ENCODE measurements around the gene TBCA. TPM values are rescaled to one million over a fixed set of nuclear protein-coding genes. Genes with fewer than 3 reads are reported as not detected.

Gene TBCA
- 100 to 1,000 TPM; 252 to 291 (median 271) TPM for polyA plus RNA-seq (ENCODE audit: insufficient read length in 3 of 3)
- long read RNA-seq, donor 1, transcript TBCA-201 (3 exons, 2,301 nt): minor isoform, 14 of 217 reads
- long read RNA-seq, donor 1, transcript TBCA-205 (3 exons, 717 nt): minor isoform, 10 of 217 reads
- long read RNA-seq, donor 1, transcript TBCA-202 (4 exons, 683 nt): major isoform, 183 of 217 reads
- long read RNA-seq, donor 1, partial matches to known transcripts: 9 of 217 reads
- long read RNA-seq, donor 1, other reads (novel, unspliced or antisense): 0 of 217 reads
- long read RNA-seq, donor 2, transcript TBCA-202 (4 exons, 683 nt): major isoform, 257 of 283 reads
- long read RNA-seq, donor 2, transcript TBCA-201 (3 exons, 2,301 nt): minor isoform, 13 of 283 reads
- long read RNA-seq, donor 2, transcript TBCA-205 (3 exons, 717 nt): minor isoform, 8 of 283 reads
- long read RNA-seq, donor 2, partial matches to known transcripts: 0 of 283 reads
- long read RNA-seq, donor 2, other reads (novel, unspliced or antisense): 5 of 283 reads
- long read RNA-seq, donor 3, transcript TBCA-205 (3 exons, 717 nt): minor isoform, 15 of 234 reads
- long read RNA-seq, donor 3, transcript TBCA-202 (4 exons, 683 nt): major isoform, 184 of 234 reads
- long read RNA-seq, donor 3, transcript TBCA-201 (3 exons, 2,301 nt): minor isoform, 10 of 234 reads
- long read RNA-seq, donor 3, partial matches to known transcripts: 19 of 234 reads
- long read RNA-seq, donor 3, other reads (novel, unspliced or antisense): 5 of 234 reads
- long read RNA-seq, donor 4, transcript TBCA-202 (4 exons, 683 nt): major isoform, 256 of 303 reads
- long read RNA-seq, donor 4, transcript TBCA-205 (3 exons, 717 nt): minor isoform, 20 of 303 reads
- long read RNA-seq, donor 4, transcript TBCA-201 (3 exons, 2,301 nt): minor isoform, 13 of 303 reads
- long read RNA-seq, donor 4, partial matches to known transcripts: 8 of 303 reads
- long read RNA-seq, donor 4, other reads (novel, unspliced or antisense): 5 of 303 reads
- long read RNA-seq, donor 5, transcript TBCA-202 (4 exons, 683 nt): major isoform, 105 of 117 reads
- long read RNA-seq, donor 5, transcript TBCA-201 (3 exons, 2,301 nt): minor isoform, 6 of 117 reads
- long read RNA-seq, donor 5, transcript TBCA-205 (3 exons, 717 nt): minor isoform, 6 of 117 reads
- long read RNA-seq, donor 5, partial matches to known transcripts: 0 of 117 reads
- long read RNA-seq, donor 5, other reads (novel, unspliced or antisense): 0 of 117 reads
- long read RNA-seq, donor 6, transcript TBCA-202 (4 exons, 683 nt): major isoform, 141 of 202 reads
- long read RNA-seq, donor 6, transcript TBCA-205 (3 exons, 717 nt): minor isoform, 23 of 202 reads
- long read RNA-seq, donor 6, transcript TBCA-201 (3 exons, 2,301 nt): minor isoform, 16 of 202 reads
- long read RNA-seq, donor 6, partial matches to known transcripts: 20 of 202 reads
- long read RNA-seq, donor 6, other reads (novel, unspliced or antisense): 0 of 202 reads
- long read RNA-seq, donor 7, transcript TBCA-205 (3 exons, 717 nt): minor isoform, 13 of 263 reads
- long read RNA-seq, donor 7, transcript TBCA-202 (4 exons, 683 nt): major isoform, 225 of 263 reads
- long read RNA-seq, donor 7, transcript TBCA-201 (3 exons, 2,301 nt): minor isoform, 14 of 263 reads
- long read RNA-seq, donor 7, partial matches to known transcripts: 0 of 263 reads
- long read RNA-seq, donor 7, other reads (novel, unspliced or antisense): 8 of 263 reads
- long read RNA-seq, donor 8, transcript TBCA-202 (4 exons, 683 nt): major isoform, 65 of 71 reads
- long read RNA-seq, donor 8, transcript TBCA-205 (3 exons, 717 nt): minor isoform, 5 of 71 reads
- long read RNA-seq, donor 8, partial matches to known transcripts: 0 of 71 reads
- long read RNA-seq, donor 8, other reads (novel, unspliced or antisense): 0 of 71 reads
- long read RNA-seq, donor 9, transcript TBCA-202 (4 exons, 683 nt): major isoform, 216 of 274 reads
- long read RNA-seq, donor 9, transcript TBCA-201 (3 exons, 2,301 nt): minor isoform, 14 of 274 reads
- long read RNA-seq, donor 9, transcript TBCA-205 (3 exons, 717 nt): minor isoform, 21 of 274 reads
- long read RNA-seq, donor 9, partial matches to known transcripts: 14 of 274 reads
- long read RNA-seq, donor 9, other reads (novel, unspliced or antisense): 5 of 274 reads
- long read RNA-seq, donor 10, transcript TBCA-202 (4 exons, 683 nt): major isoform, 153 of 181 reads
- long read RNA-seq, donor 10, transcript TBCA-201 (3 exons, 2,301 nt): minor isoform, 12 of 181 reads
- long read RNA-seq, donor 10, partial matches to known transcripts: 10 of 181 reads
- long read RNA-seq, donor 10, other reads (novel, unspliced or antisense): 0 of 181 reads
- long read RNA-seq, donor 11, transcript TBCA-201 (3 exons, 2,301 nt): minor isoform, 12 of 187 reads
- long read RNA-seq, donor 11, transcript TBCA-205 (3 exons, 717 nt): minor isoform, 7 of 187 reads
- long read RNA-seq, donor 11, transcript TBCA-202 (4 exons, 683 nt): major isoform, 154 of 187 reads
- long read RNA-seq, donor 11, partial matches to known transcripts: 8 of 187 reads
- long read RNA-seq, donor 11, other reads (novel, unspliced or antisense): 5 of 187 reads
- long read RNA-seq, donor 12, transcript TBCA-202 (4 exons, 683 nt): major isoform, 264 of 302 reads
- long read RNA-seq, donor 12, transcript TBCA-201 (3 exons, 2,301 nt): minor isoform, 13 of 302 reads
- long read RNA-seq, donor 12, transcript TBCA-205 (3 exons, 717 nt): minor isoform, 17 of 302 reads
- long read RNA-seq, donor 12, partial matches to known transcripts: 8 of 302 reads
- long read RNA-seq, donor 12, other reads (novel, unspliced or antisense): 0 of 302 reads
- long read RNA-seq, donor 13, transcript TBCA-205 (3 exons, 717 nt): minor isoform, 8 of 177 reads
- long read RNA-seq, donor 13, transcript TBCA-201 (3 exons, 2,301 nt): minor isoform, 24 of 177 reads
- long read RNA-seq, donor 13, transcript TBCA-202 (4 exons, 683 nt): major isoform, 135 of 177 reads
- long read RNA-seq, donor 13, partial matches to known transcripts: 9 of 177 reads
- long read RNA-seq, donor 13, other reads (novel, unspliced or antisense): 0 of 177 reads
- long read RNA-seq, donor 14, transcript TBCA-202 (4 exons, 683 nt): major isoform, 296 of 391 reads
- long read RNA-seq, donor 14, transcript TBCA-205 (3 exons, 717 nt): minor isoform, 24 of 391 reads
- long read RNA-seq, donor 14, transcript TBCA-201 (3 exons, 2,301 nt): minor isoform, 24 of 391 reads
- long read RNA-seq, donor 14, partial matches to known transcripts: 29 of 391 reads
- long read RNA-seq, donor 14, other reads (novel, unspliced or antisense): 14 of 391 reads
- long read RNA-seq, donor 15, transcript TBCA-201 (3 exons, 2,301 nt): minor isoform, 11 of 230 reads
- long read RNA-seq, donor 15, transcript TBCA-202 (4 exons, 683 nt): major isoform, 196 of 230 reads
- long read RNA-seq, donor 15, transcript TBCA-205 (3 exons, 717 nt): minor isoform, 9 of 230 reads
- long read RNA-seq, donor 15, partial matches to known transcripts: 5 of 230 reads
- long read RNA-seq, donor 15, other reads (novel, unspliced or antisense): 6 of 230 reads
- long read RNA-seq, donor 16, transcript TBCA-205 (3 exons, 717 nt): minor isoform, 22 of 246 reads
- long read RNA-seq, donor 16, transcript TBCA-202 (4 exons, 683 nt): major isoform, 207 of 246 reads
- long read RNA-seq, donor 16, transcript TBCA-201 (3 exons, 2,301 nt): minor isoform, 9 of 246 reads
- long read RNA-seq, donor 16, partial matches to known transcripts: 5 of 246 reads
- long read RNA-seq, donor 16, other reads (novel, unspliced or antisense): 0 of 246 reads

DNA sequence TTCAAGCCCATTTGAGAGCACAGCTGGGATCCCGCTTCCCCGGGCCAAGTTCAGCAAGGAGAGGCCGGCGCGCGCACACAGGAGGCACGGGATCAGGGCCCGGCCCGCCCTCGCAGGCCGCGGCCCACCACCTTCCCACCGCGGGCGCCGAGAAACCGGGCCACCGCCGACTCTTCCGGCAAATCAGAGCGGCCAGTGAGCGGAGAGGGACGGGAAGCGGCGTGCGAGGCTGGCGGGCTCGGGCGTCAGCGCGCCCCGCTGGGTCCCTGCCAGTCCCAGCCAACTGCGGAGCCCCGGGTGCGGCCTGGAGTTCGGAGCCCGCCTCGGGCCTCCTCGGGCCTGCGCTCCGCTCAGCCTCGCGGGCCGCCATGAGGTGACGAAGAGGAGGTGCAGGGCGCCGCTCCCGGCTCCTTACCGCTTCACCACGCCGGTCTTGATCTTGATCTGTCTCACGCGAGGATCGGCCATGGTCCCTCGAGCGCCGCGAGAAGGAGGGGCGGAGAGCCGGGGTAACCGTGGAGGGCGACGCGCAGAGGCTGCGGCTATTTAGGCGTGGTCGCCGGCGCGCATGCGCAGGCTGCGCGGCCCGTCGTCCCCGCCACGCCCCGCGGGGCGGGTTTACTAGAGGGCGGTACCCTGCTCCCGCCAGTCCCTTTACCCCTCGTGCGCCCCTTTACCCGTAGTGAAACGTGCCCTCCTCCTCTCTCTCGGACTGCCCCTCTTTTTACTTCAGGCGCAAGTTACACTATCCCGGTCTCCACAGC lies at the start of gene TBCA:
Gene TBCA, minus strand, starts transcription at position 550 of the 764 bp plus-strand sequence. Its CDS starts 82 bp downstream, at position 468.
- DNase-seq: peak; percentile 91

GRCh38 chr5:77824981-77825380 lies 48.8 kb upstream of the TBCA start:
- DNase-seq: no peak

DNA sequence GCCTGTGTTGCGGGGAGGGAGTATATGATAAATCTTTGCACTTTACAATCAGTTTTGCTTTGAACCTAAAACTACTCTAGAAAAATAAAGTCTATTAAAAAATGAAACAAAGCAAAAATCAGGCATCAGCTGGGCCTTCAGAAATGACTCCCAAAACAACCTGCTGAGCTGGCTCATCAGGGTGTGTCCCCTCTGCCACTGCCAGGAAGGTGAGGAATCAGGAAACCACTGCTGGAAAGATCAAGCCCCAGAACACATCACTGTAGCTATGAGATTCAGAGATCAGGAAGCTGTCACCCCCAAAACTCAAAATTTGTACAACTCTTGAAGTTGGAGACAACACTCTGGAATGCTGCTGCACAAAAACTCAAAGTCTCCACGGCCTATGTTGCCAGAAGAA lies 40.5 kb upstream of the TBCA start:
- no peak for DNase-seq

DNA sequence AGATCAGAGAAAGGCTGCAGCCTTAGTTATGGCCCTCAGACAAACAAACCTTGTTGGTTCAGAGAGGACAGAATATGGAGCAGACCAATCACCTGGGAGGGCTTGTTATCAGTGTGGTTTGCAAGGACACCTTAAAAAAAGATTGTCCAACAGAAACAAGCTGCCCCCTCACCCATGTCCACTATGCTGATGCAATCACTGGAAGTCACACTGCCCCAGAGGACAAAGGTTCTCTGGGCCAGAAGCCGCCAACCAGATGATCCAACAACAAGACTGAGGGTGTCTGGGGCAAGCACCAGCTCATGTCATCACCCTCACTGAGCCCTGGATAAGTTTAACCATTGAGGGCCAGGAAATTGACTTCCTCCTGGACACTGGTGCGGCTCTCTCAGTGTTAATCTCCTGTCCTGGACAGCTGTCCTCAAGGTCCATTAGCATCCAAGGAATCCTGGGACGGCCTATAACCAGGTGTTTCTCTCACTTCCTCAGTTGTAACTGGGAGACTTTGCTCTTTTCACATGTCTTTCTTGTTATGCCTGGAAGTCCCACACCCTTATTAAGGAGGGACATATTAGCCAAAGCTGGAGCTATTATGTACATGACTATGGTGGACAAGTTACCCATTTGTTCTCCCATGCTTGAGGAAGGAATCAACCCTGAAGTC lies 36.9 kb upstream of the TBCA start:
- DNase-seq: no peak

GRCh38 chr5:77806213-77806843 lies 30.2 kb upstream of the TBCA start:
- DNase-seq: no peak

GRCh38 chr5:77798456-77798855 lies 22.3 kb upstream of the TBCA start:
- no peak for DNase-seq

GRCh38 chr5:77797136-77797535 lies 21.0 kb upstream of the TBCA start:
- DNase-seq: no peak

GRCh38 chr5:77795846-77796245 lies 19.7 kb upstream of the TBCA start:
- no peak for DNase-seq

GRCh38 chr5:77795268-77795667 lies 19.1 kb upstream of the TBCA start:
- no peak for DNase-seq

DNA sequence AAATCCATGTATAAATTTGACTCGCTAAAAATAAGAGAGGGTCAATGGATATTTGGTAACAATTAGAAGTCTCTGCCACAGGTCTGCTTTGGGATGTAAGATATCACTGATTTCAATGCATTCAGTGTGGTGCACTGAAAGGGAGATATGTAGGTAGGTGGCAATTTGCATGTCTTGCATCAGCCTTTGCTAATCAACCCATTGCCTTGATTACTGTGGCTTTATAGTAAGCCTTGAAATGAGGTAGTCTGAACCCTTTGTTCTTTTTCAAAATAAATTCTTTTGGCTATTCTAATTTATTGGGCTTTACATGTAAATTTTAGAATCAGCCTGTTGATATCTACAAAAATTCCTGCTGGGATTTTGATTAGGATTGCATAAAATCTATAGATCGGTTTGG lies 15.8 kb upstream of the TBCA start:
- no peak for DNase-seq

GRCh38 chr5:77791356-77791755 lies 15.2 kb upstream of the TBCA start:
- no peak for DNase-seq

GRCh38 chr5:77785229-77785628 lies 9.1 kb upstream of the TBCA start:
- no peak for DNase-seq

GRCh38 chr5:77784735-77785134 lies 8.6 kb upstream of the TBCA start:
- no peak for DNase-seq

DNA sequence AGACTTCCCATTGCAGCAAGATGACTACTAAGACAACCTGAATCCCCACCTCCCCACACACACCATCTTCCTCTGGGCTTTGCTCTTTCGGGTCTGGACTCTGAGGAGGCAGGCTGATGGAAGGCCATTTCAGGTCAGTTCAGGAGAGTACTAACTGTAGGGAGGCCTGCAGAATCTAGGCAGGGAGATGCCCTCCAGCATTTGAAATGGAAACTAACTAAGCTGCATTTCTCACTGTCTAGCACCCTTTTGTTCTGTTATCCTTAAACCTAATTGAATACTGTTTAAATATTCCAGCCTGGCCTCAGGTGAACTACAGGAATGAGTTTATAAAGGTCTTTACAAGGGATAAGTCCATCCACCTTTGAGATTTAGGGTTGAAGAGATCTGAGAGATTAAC lies 4.9 kb upstream of the TBCA start:
- DNase-seq: no peak
